Muscle layer of duodenum (tissue), 2 donors: ENCODE data around the gene CPNE2.

Experiments
- H3K27ac ChIP-seq: one replicate; pipeline ENCODE4 v1.7.0; 2013; ENCODE audit warnings: mild to moderate bottlenecking, low read length
- H3K27me3 ChIP-seq: one replicate; pipeline ENCODE4 v1.7.0; 2013; ENCODE audit warnings: low read depth, mild to moderate bottlenecking, control low read depth, low read length
- H3K36me3 ChIP-seq, 2 donors: one replicate each; pipeline ENCODE4 v1.7.0; 2013; ENCODE audit warnings: low read length in 2 of 2, control low read depth in 1 of 2, mild to moderate bottlenecking in 1 of 2; ENCODE audit not compliant: insufficient read depth in 2 of 2, control insufficient read depth in 1 of 2
- H3K4me1 ChIP-seq, 2 donors: one replicate each; pipeline ENCODE4 v1.7.0; 2013; ENCODE audit warnings: low read length in 2 of 2, mild to moderate bottlenecking in 2 of 2, control low read depth in 1 of 2, moderate library complexity in 1 of 2; ENCODE audit not compliant: insufficient read depth in 2 of 2, control insufficient read depth in 1 of 2
- H3K4me3 ChIP-seq, 2 donors: one replicate each; pipeline ENCODE4 v1.7.0; 2013; ENCODE audit warnings: low read length in 2 of 2, low read depth in 1 of 2, mild to moderate bottlenecking in 1 of 2
- H3K9me3 ChIP-seq, 2 donors: one replicate each; pipeline ENCODE4 v1.7.0; 2013; ENCODE audit warnings: low read length in 2 of 2, control low read depth in 1 of 2, mild to moderate bottlenecking in 1 of 2; ENCODE audit not compliant: control insufficient read depth in 1 of 2
- donor health status: healthy.

CPNE2 gene

DNA sequence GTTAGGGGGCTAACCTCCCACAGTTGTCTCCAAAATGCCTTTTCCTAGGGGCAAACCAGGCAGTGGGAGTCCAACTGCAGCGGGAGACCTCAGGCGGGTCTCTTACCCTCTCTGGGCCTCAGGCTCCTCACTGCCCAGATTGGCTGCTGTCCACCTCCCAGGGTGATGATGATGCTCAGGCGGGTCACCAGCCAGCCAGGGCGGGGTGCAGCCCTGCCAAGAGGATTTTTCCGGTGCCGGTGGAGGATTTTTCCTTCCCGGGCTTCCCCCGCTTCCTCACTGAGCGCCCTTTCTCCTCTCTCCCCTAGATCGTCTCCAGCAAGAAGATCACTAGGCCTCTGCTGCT lies 22.8 kb downstream of the CPNE2 start:
- Histone ChIP-seq H3K27ac (no peak overlapping the region), H3K9me3 (no peaks in the 10 kb centered on the region), H3K27me3 (no peaks in the 10 kb centered on the region), H3K4me1 (peaks cover 0 to 28% of the 10 kb centered on the region in 2 donors), H3K4me3 (peak overlapping the region in 1 of 2 donors; percentile 34), H3K36me3 (peaks cover 5 to 25% of the 10 kb centered on the region in 2 donors)

DNA sequence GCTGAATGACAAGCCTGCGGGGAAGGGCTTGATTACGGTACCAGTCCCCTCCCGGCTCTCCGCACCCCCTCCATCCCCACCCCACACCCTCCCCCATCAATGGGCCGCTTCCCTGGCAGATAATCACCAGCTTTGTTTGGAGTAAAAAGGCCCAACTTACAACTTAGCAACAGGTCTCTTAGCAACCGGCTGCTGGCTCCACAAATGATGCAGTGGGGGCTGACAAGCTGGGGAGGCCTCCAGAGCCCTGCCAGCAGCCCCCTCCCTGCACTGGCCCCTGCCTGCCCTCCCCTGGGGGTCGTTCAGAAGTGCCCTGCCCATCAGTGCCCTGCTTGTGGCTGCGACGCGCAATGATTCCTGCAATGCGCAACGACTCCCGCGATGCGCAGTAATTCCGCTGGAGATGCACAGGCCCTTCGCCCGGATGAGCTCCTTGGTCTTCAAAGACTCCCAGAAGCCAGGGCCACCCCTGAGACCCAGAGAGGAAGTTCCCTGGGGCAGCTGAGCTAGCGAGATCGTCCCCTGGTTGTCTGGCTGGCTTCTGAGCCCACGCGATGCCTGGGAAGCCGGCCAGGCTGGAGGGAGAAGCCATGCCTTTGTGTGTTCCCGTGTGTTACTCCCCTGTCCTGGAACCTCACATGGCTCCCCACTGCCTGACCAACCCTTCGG lies 23.3 kb downstream of the CPNE2 start:
- H3K27ac ChIP-seq: no peak overlapping the region
- H3K36me3 ChIP-seq: peaks cover 5 to 26% of the 10 kb centered on the region in 2 donors
- peaks cover 0 to 28% of the 10 kb centered on the region in 2 donors for H3K4me1 ChIP-seq
- H3K27me3 ChIP-seq: no peaks in the 10 kb centered on the region
- H3K9me3 ChIP-seq: no peaks in the 10 kb centered on the region
- H3K4me3 ChIP-seq: peak overlapping the region in 1 of 2 donors; percentile 34

DNA sequence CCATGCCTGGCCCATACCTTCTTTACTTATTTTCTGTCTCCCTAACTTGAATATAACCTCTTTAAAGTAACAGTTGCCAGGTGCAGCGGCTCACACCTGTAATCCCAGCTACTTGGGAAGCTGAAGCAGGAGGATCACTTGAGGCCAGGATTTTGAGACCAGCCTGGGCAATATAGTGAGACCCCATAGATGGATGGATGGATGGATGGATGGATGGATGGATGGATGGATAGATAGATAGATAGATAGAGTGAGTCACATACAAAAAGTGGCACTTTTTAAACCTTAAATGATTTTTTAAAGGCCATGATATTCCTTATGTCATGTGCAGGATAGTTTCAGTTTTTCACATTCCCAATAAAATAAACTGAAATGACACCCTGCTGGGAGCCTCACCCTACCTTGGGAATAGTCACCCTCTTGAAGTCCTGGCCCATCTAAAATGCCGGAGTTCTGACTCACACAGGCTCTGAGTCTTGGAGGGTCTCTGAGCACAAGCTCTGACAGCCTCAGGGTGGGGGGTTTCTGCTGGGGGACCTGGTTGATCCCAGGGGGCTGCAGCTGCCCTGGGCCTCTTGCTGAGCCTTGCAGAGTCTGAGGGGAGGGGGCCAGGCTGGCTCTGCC lies 26.2 kb downstream of the CPNE2 start:
- H3K4me3 ChIP-seq: no peak overlapping the region
- no peak overlapping the region for H3K27ac ChIP-seq
- H3K36me3 ChIP-seq: peaks cover 5 to 40% of the 10 kb centered on the region in 2 donors

DNA sequence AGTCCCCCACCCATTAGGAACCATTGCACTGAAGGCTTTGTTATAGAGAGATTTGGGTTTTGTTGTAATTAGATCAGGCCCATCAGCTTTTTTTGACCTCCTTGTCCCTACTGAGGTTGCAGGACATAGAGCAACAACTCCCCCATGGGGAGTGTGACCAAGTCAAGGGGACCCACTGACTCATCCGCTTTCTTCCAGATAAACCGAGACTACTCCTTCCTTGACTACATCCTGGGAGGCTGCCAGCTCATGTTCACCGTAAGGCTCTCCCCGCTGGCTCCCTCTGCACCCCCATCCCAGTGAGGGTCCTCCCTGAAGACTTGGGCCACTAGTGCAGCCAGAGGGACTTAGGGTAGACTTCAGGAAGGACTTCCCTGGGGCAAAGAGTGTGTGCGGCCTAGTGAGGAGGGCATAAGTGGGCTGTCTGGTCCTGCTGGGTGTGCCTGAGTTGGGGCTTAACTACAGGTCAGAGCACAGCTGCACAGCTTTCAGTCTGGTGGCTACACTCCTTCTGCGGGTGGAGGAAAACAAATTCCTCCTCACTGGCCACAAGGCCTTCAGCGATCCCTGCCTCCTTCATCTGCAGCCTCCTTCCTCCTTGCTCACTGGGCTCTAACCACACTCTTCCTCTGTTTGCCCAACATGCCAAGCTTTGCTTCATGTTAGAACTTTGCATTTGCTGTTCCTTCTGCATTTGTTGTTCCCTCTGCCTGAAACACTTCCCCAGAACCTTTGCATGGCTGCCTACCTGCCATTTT lies 31.0 kb downstream of the CPNE2 start:
- H3K27ac ChIP-seq: no peak overlapping the region
- H3K27me3 ChIP-seq: no peaks in the 10 kb centered on the region
- H3K36me3 ChIP-seq: peaks cover 5 to 37% of the 10 kb centered on the region in 2 donors
- H3K4me3 ChIP-seq: no peak overlapping the region
- no peaks in the 10 kb centered on the region for H3K4me1 ChIP-seq
- no peaks in the 10 kb centered on the region for H3K9me3 ChIP-seq

More for the DNA sequence above, 26.2 kb downstream of the CPNE2 start:
- Histone ChIP-seq H3K4me1 (peaks cover 0 to 17% of the 10 kb centered on the region in 2 donors), H3K27me3 (no peaks in the 10 kb centered on the region), H3K9me3 (no peaks in the 10 kb centered on the region)

DNA sequence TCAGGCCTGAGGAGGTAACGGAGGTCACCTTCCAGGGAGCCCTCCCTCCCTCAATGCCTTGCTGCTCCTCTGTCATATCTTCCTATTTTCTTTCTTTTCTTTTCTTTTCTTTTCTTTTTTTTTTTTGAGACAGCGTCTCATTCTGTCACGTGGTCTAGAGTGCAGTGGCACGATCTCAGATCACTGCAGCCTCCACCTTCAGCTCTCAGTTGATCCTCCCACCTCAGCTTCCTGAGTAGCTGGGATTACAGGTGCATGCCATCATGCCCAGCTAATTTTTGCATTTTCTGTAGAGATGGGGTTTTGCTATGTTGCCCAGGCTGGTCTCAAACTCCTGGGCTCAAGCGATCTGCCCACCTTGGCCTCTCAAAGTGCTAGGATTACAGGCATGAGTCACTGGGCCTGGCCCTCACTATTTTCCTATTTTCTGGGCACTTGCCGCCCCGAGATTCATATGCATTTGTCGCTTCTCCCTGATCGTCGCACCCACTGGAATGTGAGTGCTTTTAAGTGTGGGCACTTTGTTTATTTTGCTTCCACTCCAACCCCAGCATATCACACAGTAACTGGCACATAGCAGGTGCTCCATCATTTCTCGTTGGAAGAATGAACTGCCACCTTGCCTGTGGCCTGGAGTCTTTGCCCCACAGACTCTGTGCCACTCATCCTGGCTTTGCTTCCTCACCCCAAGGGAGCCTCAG lies 31.7 kb downstream of the CPNE2 start:
- H3K4me1 ChIP-seq: no peaks in the 10 kb centered on the region
- H3K9me3 ChIP-seq: no peaks in the 10 kb centered on the region
- H3K27me3 ChIP-seq: no peaks in the 10 kb centered on the region
- no peak overlapping the region for H3K4me3 ChIP-seq
- peaks cover 5 to 32% of the 10 kb centered on the region in 2 donors for H3K36me3 ChIP-seq
- H3K27ac ChIP-seq: no peak overlapping the region

DNA sequence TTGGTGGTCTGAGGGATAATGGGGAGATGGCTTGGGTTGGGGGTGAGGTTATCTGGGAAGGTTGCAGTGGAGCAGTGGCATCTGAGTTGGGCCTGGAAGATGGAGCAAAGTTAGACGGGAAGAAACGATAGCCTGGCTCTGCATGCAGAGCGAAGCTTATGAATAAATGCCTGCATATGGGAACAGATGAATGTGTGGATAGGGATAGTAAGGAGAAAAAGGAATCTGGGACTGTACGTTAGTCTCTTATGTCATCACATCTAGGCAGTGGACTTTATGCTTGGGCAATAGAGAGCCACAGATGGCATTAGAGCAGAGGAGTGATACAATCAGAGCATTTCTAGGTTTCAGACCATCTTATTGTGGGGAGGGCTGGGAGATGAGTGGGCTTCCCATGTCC lies 33.0 kb downstream of the CPNE2 start:
- H3K36me3 ChIP-seq: peaks cover 5 to 25% of the 10 kb centered on the region in 2 donors
- H3K4me3 ChIP-seq: no peak overlapping the region
- no peak overlapping the region for H3K27ac ChIP-seq

DNA sequence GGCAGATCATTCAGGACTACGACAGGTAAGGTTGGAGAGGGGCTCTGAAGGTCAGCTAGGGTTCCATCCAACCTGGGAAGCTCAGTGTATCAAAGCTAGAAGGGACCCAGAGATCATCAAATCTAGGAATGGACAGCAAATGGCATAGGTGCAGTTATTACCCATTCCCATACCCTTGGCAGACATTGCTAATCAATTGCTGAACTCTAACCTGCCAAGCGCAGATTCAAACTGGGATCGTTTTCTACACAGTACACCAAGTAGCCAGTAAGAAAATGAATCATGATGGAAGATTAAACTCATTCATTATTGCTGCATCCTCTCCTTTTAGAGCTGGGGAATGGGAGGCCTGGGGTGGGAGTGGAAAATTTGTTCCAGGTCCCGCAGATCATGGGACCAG lies 33.6 kb downstream of the CPNE2 start:
- Histone ChIP-seq H3K9me3 (no peaks in the 10 kb centered on the region), H3K4me1 (no peaks in the 10 kb centered on the region), H3K36me3 (peaks cover 5 to 21% of the 10 kb centered on the region in 2 donors), H3K27ac (no peak overlapping the region), H3K4me3 (no peak overlapping the region), H3K27me3 (no peaks in the 10 kb centered on the region)

More for the DNA sequence above, 33.0 kb downstream of the CPNE2 start:
- H3K4me1 ChIP-seq: no peaks in the 10 kb centered on the region
- H3K27me3 ChIP-seq: no peaks in the 10 kb centered on the region
- no peaks in the 10 kb centered on the region for H3K9me3 ChIP-seq

DNA sequence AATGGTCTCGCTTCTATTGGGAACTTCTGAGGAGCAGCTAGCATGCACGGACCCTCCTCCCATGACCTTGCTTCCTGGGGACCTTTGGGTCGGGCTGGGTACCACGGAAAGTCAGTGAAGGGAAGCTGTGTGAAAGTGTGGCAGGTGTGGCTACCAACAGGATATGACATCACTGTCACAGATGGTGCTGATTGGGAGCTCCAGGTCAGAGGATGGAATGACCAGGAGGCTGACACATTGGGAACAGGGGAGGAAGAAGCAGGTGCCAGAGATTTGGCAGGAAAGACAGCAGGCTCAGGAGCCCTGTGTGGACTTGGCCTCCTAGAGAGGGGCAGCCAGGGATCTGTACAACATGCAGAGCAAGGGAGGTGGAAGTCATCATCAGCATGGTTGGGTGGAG lies 34.0 kb downstream of the CPNE2 start:
- Histone ChIP-seq H3K27me3 (no peaks in the 10 kb centered on the region), H3K36me3 (peaks cover 1 to 17% of the 10 kb centered on the region in 2 donors), H3K27ac (no peak overlapping the region), H3K4me3 (no peak overlapping the region), H3K4me1 (no peaks in the 10 kb centered on the region), H3K9me3 (no peaks in the 10 kb centered on the region)

DNA sequence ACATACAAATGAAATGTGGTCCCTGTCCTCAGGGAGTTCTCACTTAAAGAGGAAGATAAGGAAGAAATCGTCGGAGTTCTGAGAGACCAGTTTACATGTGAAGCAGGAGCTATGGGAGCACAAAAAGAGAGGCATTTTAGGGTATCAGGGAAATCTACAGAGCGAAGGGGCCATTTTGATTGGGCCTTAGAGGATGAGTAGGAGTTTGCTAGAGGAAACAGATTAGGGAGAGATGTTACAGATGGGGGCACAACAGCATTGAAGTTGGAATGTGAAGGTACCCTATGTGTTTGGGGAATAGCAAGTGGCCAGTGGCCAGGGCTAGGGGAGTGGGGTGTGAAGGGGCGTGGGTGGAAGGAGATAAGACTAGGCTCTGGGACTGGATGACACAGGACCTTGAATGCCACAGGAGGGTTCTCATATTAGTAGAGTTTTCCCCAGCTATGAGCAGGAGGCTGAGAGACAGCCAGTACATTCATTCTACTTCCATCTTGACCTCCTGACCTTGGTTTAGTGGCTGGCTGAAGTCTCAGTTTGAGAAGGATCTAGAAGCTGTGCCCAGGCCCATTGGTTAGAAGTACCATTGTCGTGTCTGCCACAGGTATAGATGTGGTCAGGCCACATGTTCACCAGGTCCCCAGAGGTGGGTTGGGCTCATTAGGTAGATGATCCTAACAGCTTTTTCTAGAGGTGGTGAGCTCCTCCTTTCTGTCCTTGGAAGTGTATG lies 34.8 kb downstream of the CPNE2 start:
- H3K27me3 ChIP-seq: no peaks in the 10 kb centered on the region
- peaks cover 0 to 6% of the 10 kb centered on the region in 2 donors for H3K4me1 ChIP-seq
- H3K9me3 ChIP-seq: no peaks in the 10 kb centered on the region
- no peak overlapping the region for H3K4me3 ChIP-seq
- H3K36me3 ChIP-seq: peaks cover 4 to 9% of the 10 kb centered on the region in 2 donors
- H3K27ac ChIP-seq: no peak overlapping the region

DNA sequence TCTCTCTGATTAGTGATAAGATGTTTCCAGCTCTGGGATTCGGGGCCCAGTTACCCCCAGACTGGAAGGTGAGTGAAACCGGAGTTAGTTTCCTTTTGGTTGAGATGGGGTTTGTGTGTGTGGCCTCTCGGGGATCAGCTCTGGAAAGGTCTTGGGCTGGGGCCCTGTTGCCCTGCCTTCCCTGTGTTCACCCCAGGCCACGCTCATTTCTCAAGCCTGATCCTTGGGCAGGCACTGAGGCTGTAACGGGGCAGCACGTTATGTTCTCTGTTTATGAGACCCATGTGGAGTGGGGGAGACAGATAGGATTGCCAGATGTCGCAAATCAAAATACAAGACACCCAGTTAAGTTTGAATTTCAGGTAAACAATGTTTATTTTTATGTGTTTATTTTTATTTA lies 35.5 kb downstream of the CPNE2 start:
- no peak overlapping the region for H3K4me3 ChIP-seq
- H3K4me1 ChIP-seq: peaks cover 0 to 6% of the 10 kb centered on the region in 2 donors
- no peaks in the 10 kb centered on the region for H3K9me3 ChIP-seq
- no peaks in the 10 kb centered on the region for H3K27me3 ChIP-seq
- no peak overlapping the region for H3K27ac ChIP-seq
- peaks cover 4 to 7% of the 10 kb centered on the region in 2 donors for H3K36me3 ChIP-seq
